Prostate gland (tissue), 2 donors: ENCODE results near the gene CSNK2A1. TPM values are rescaled to one million over a fixed set of nuclear protein-coding genes. Genes with fewer than 3 reads are reported as not detected.

Experiments used
- DNase-seq: peaks from one replicate; pipeline ENCODE4 v3.0.0-alpha.2; 2019; ENCODE audit warnings: low spot score
- H3K27ac ChIP-seq, 2 donors: fragments of 200-600 bp; sonication (generic); 2 replicates each; pipeline ENCODE4 v1.5.1; 2017 to 2019
- H3K27me3 ChIP-seq: fragments of 200-600 bp; sonication (generic); replicated peaks from 2 replicates; pipeline ENCODE4 v1.5.1; 2019; ENCODE audit not compliant: insufficient read depth
- H3K36me3 ChIP-seq, 2 donors: fragments of 200-600 bp; sonication (generic); 1 replicate in 1 of 2; 2 replicates in 1 of 2; pipeline versions ENCODE4 v1.5.1 to v1.8.1; 2017 to 2019
- H3K4me1 ChIP-seq: fragments of 200-600 bp; sonication (generic); replicated peaks from 2 replicates; pipeline ENCODE4 v1.5.1; 2019
- H3K4me3 ChIP-seq, 2 donors: fragments of 200-600 bp; sonication (generic); 2 replicates each; pipeline ENCODE4 v1.5.1; 2017 to 2019
- H3K9me3 ChIP-seq: fragments of 200-600 bp; sonication (generic); 2 replicates; pipeline ENCODE4 v1.5.1; 2017
- CTCF ChIP-seq, 4 experiments: fragments of 200-600 bp in 2 of 4; fragments of 450-650 bp in 2 of 4; sonication (generic) in 2 of 4; IDR thresholded peaks; 1 replicate in 3 of 4; 2 replicates in 1 of 4; pipeline ENCODE4 v1.5.1; 2016 to 2019; ENCODE audit warnings: antibody characterized with exemption in 4 of 4, mild to moderate bottlenecking in 2 of 4, moderate library complexity in 2 of 4
- POLR2A ChIP-seq: fragments of 450-650 bp; IDR thresholded peaks from one replicate; pipeline ENCODE4 v1.6.1; 2016; ENCODE audit warnings: antibody characterized with exemption, mild to moderate bottlenecking
- POLR2AphosphoS5 ChIP-seq: sonication (generic); formaldehyde crosslinking; IDR thresholded peaks from one replicate; pipeline ENCODE4 v1.6.1; 2017; ENCODE audit warnings: antibody characterized with exemption
- WGBS: methylation state at CpG from one replicate; pipeline ENCODE4 v1.1.5; 2018; 5-methylcytosine and 5-hydroxymethylcytosine counted together
- intact Hi-C: fragments of 100-400 bp; cut with DNase I; formaldehyde crosslinking; loops from one replicate; pipeline ENCODE4 v1.14.2; 2022
- total RNA-seq, 2 donors: library from RNA; depleted of rRNA; stranded (reverse); fragments of >200 nt; gene quantifications; one replicate each; pipeline ENCODE4 v1.1.0, GENCODE V29; 2016

CSNK2A1 gene
- total RNA-seq, 2 donors from 2014 or later: 66.9 to 152 TPM

- 88% methylated on average over 11 of the region's 11 CpGs for WGBS
- Histone ChIP-seq H3K9me3 (no peaks in the 10 kb centered on the region), H3K27ac (no peak overlapping the region), H3K4me3 (no peak overlapping the region), H3K36me3 (peaks cover 3 to 10% of the 10 kb centered on the region in 2 donors), H3K27me3 (no peaks in the 10 kb centered on the region), H3K4me1 (no peaks in the 10 kb centered on the region)
- intact Hi-C loops: no loop called here
- no peak for DNase-seq
- no peak for TF ChIP-seq POLR2AphosphoS5
- no peak for TF ChIP-seq POLR2A
- TF ChIP-seq CTCF (IDR thresholded peaks at IDR 0.05): no peak
Observed at GRCh38 chr20:432677-433299, 110.8 kb downstream of the CSNK2A1 start.

GRCh38 chr20:432208-432607, 111.4 kb downstream of the CSNK2A1 start:
- intact Hi-C loops: no loop called here
- peaks cover 3 to 10% of the 10 kb centered on the region in 2 donors for H3K36me3 ChIP-seq
- WGBS: 93% methylated on average over 13 of the region's 13 CpGs

GRCh38 chr20:431012-431904, 112.3 kb downstream of the CSNK2A1 start:
- Histone ChIP-seq H3K4me3 (no peak overlapping the region), H3K4me1 (no peaks in the 10 kb centered on the region), H3K27ac (no peak overlapping the region), H3K9me3 (no peaks in the 10 kb centered on the region), H3K27me3 (no peaks in the 10 kb centered on the region), H3K36me3 (peaks cover 3 to 10% of the 10 kb centered on the region in 2 donors)
- peak; percentile 82 for DNase-seq
- intact Hi-C loops: no loop called here
- TF ChIP-seq POLR2AphosphoS5: peak; percentile 82
- peak; percentile 27 to 91 (median 88) for TF ChIP-seq CTCF (IDR thresholded peaks at IDR 0.05)
- TF ChIP-seq POLR2A: no peak
- 50% methylated on average over 17 of the region's 17 CpGs for WGBS

More at GRCh38 chr20:432208-432607, 111.4 kb downstream of the CSNK2A1 start:
- Histone ChIP-seq H3K27ac (no peak overlapping the region), H3K27me3 (no peaks in the 10 kb centered on the region), H3K4me1 (no peaks in the 10 kb centered on the region), H3K9me3 (no peaks in the 10 kb centered on the region), H3K4me3 (no peak overlapping the region)
- TF ChIP-seq POLR2AphosphoS5 (no peak), POLR2A (no peak), CTCF (IDR thresholded peaks at IDR 0.05) (no peak)
- DNase-seq: no peak

- H3K27ac ChIP-seq: no peak overlapping the region
- H3K4me3 ChIP-seq: no peak overlapping the region
- no peaks in the 10 kb centered on the region for H3K27me3 ChIP-seq
- no peak for TF ChIP-seq POLR2A
- no peak for TF ChIP-seq POLR2AphosphoS5
- no peak for TF ChIP-seq CTCF (IDR thresholded peaks at IDR 0.05)
- intact Hi-C loops: no loop called here
- H3K9me3 ChIP-seq: no peaks in the 10 kb centered on the region
- no peak for DNase-seq
- WGBS: 90% methylated on average over 21 of the region's 21 CpGs
- peaks cover 3 to 7% of the 10 kb centered on the region in 2 donors for H3K36me3 ChIP-seq
- no peaks in the 10 kb centered on the region for H3K4me1 ChIP-seq
Observed at GRCh38 chr20:430091-430999, 113.2 kb downstream of the CSNK2A1 start.
